OCI-LY3 (cell line): ENCODE results near the gene PARD3.

ENCODE experiments used
- H2AFZ ChIP-seq: fragments of 200-600, 300-600 bp; shearing (Covaris generic); 2 replicates; pipeline ENCODE4 v1.6.0; 2014; ENCODE audit warnings: antibody characterized with exemption, low read depth, low read length
- H3K27ac ChIP-seq: fragments of 200-600, 300-600 bp; sonication (generic); 2 replicates; pipeline ENCODE4 v1.5.1; 2014; ENCODE audit warnings: mild to moderate bottlenecking, low read length, moderate library complexity, mixed read lengths
- H3K27me3 ChIP-seq: fragments of 200-600, 300-600 bp; sonication (generic); 2 replicates; pipeline ENCODE4 v1.6.1; 2014; ENCODE audit warnings: low read depth, low read length, mixed read lengths
- H3K36me3 ChIP-seq: fragments of 200-600, 300-600 bp; sonication (generic); replicated peaks from 2 replicates; pipeline ENCODE3; 2014; ENCODE audit warnings: low read depth, low read length, mixed read lengths
- H3K4me1 ChIP-seq: fragments of 300-600, 200-600 bp; sonication (generic); 2 replicates; pipeline ENCODE4 v1.6.1; 2014; ENCODE audit warnings: low read length, mixed read lengths
- H3K4me2 ChIP-seq: fragments of 200-600, 300-600 bp; sonication (generic); 2 replicates; pipeline ENCODE4 v1.6.1; 2014; ENCODE audit warnings: low read length, mixed read lengths
- H3K4me3 ChIP-seq: fragments of 300-600, 200-600 bp; sonication (generic); 2 replicates; pipeline ENCODE4 v1.5.1; 2014; ENCODE audit warnings: antibody characterized with exemption, mild to moderate bottlenecking, low read length, moderate library complexity
- H3K79me2 ChIP-seq: fragments of 300-600, 200-600 bp; shearing (Covaris generic); 2 replicates; pipeline ENCODE4 v1.6.1; 2014; ENCODE audit warnings: mild to moderate bottlenecking, low read length, mixed read lengths
- H3K9ac ChIP-seq: fragments of 300-600, 200-600 bp; shearing (Covaris generic); 2 replicates; pipeline ENCODE4 v1.6.0; 2014; ENCODE audit warnings: mild to moderate bottlenecking, low read length, moderate library complexity
- H3K9me3 ChIP-seq: fragments of 200-600, 300-600 bp; shearing (Covaris generic); 2 replicates; pipeline ENCODE4 v1.6.1; 2014; ENCODE audit warnings: low read length, mixed read lengths; ENCODE audit not compliant: insufficient read depth
- H4K20me1 ChIP-seq: fragments of 200-600, 300-600 bp; sonication (generic); 2 replicates; pipeline ENCODE4 v1.6.1; 2016; ENCODE audit warnings: low read length, mixed read lengths; ENCODE audit not compliant: insufficient read depth
- CTCF ChIP-seq: fragments of 200-600, 300-600 bp; sonication (generic); IDR thresholded peaks from 2 replicates; pipeline ENCODE4 v1.5.1; 2014; ENCODE audit warnings: antibody characterized with exemption, low read length, low read depth
- EZH2phosphoT487 ChIP-seq: fragments of 200-600 bp; shearing (Covaris generic); IDR thresholded peaks from 2 replicates; pipeline ENCODE4 v1.6.1; 2018; ENCODE audit warnings: antibody characterized with exemption, mixed run types, low read depth

PARD3 gene

DNA sequence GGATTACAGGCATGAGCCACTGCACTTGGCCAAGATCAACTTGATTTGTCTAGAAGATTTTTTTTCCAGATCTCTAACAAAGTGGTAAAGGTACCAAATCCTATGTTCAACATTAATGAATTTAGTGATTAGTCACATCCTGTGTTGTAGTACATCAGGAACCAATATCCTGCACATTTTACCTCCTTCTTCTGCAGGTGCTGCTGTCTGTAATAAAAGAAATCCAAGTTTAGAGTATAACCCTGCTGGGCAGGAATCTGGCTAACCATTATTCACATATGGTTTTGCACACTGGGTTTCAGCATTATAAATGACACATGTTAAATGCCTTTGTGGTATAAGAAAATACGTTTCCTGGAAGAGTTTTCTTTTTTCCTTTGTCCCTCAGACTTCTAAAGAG is 10.8 kb downstream of the PARD3 start:
- H3K4me1 ChIP-seq = no peaks in the 10 kb centered on the region
- no peak overlapping the region for H3K27ac ChIP-seq
- H4K20me1 ChIP-seq = no peaks in the 10 kb centered on the region
- TF ChIP-seq CTCF (no peak), EZH2phosphoT487 (no peak)
- no peak overlapping the region for H3K9ac ChIP-seq
- H2AFZ ChIP-seq = no peak overlapping the region
- no peaks in the 10 kb centered on the region for H3K27me3 ChIP-seq
- H3K79me2 ChIP-seq = no peaks in the 10 kb centered on the region
- no peaks in the 10 kb centered on the region for H3K36me3 ChIP-seq
- H3K4me3 ChIP-seq = no peak overlapping the region
- no peaks in the 10 kb centered on the region for H3K9me3 ChIP-seq
- no peak overlapping the region for H3K4me2 ChIP-seq

DNA sequence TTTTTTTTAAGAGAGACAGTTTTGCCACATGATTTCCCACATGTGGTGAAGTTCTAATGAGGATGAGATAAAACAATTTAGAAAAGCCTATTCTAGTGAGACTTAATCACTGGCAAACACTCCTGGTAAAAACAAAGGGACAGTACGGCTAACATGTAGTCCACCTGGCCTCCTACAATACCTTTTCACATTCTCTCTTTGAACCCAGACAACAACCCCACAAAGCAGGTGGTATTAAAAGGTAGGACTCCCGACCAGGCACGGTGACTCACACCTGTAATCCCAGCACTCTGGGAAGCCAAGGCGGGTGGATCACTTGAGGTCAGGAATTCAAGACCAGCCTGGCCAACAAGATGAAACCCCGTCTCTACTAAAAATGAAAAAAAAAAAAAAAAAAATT is 12.4 kb downstream of the PARD3 start:
- Histone ChIP-seq H3K36me3 (no peaks in the 10 kb centered on the region), H3K4me2 (no peak overlapping the region), H4K20me1 (no peaks in the 10 kb centered on the region), H3K27me3 (no peaks in the 10 kb centered on the region), H3K9me3 (no peaks in the 10 kb centered on the region), H3K4me3 (no peak overlapping the region), H3K9ac (no peak overlapping the region), H3K4me1 (no peaks in the 10 kb centered on the region), H3K27ac (no peak overlapping the region), H2AFZ (no peak overlapping the region), H3K79me2 (no peaks in the 10 kb centered on the region)
- TF ChIP-seq EZH2phosphoT487 (no peak), CTCF (no peak)

- H3K4me3 ChIP-seq = no peak overlapping the region
- no peak overlapping the region for H3K4me2 ChIP-seq
- no peaks in the 10 kb centered on the region for H3K36me3 ChIP-seq
- no peaks in the 10 kb centered on the region for H3K9me3 ChIP-seq
- no peaks in the 10 kb centered on the region for H3K79me2 ChIP-seq
- H2AFZ ChIP-seq = no peak overlapping the region
- no peaks in the 10 kb centered on the region for H4K20me1 ChIP-seq
- no peaks in the 10 kb centered on the region for H3K4me1 ChIP-seq
- H3K9ac ChIP-seq = no peak overlapping the region
- no peak overlapping the region for H3K27ac ChIP-seq
- H3K27me3 ChIP-seq = no peaks in the 10 kb centered on the region
- no peak for TF ChIP-seq EZH2phosphoT487
- TF ChIP-seq CTCF = no peak
Observed at GRCh38 chr10:34801097-34801733, 13.9 kb downstream of the PARD3 start.

- TF ChIP-seq EZH2phosphoT487 (no peak), CTCF (no peak)
- Histone ChIP-seq H3K4me3 (no peak overlapping the region), H4K20me1 (no peaks in the 10 kb centered on the region), H3K9me3 (no peaks in the 10 kb centered on the region), H3K27me3 (no peaks in the 10 kb centered on the region), H3K4me2 (no peak overlapping the region), H3K79me2 (no peaks in the 10 kb centered on the region), H2AFZ (no peak overlapping the region), H3K9ac (no peak overlapping the region), H3K27ac (no peak overlapping the region), H3K36me3 (no peaks in the 10 kb centered on the region), H3K4me1 (no peaks in the 10 kb centered on the region)
Observed at GRCh38 chr10:34800624-34801023, 14.5 kb downstream of the PARD3 start.
